Common myeloid progenitor, CD34-positive (primary cell): Measurements from ENCODE around the gene CENPV.
"Not testable (repeated sequence)": the region's sequence is repeated elsewhere in the genome, so short reads cannot be mapped to it uniquely, and the experiment has no call there.

Experiments
- CTCF ChIA-PET: fragments of 350-600 bp; sonication (Branson Sonifier 250); formaldehyde crosslinking; loops from one replicate; lab custom pipeline; 2021; ENCODE audit warnings: antibody characterized with exemption; lab: Charles Lee
- POLR2A ChIA-PET: fragments of 350-600 bp; sonication (Branson Sonifier 250); formaldehyde crosslinking; loops from one replicate; lab custom pipeline; 2021; ENCODE audit warnings: antibody characterized with exemption; lab: Charles Lee
- DNase-seq, 3 donors: peaks; one replicate each; pipeline versions ENCODE4 v3.0.0 to v3.0.0-alpha.2; 2013
- H3K27ac ChIP-seq, 2 experiments: 1 replicate in 1 of 2; 2 replicates in 1 of 2; pipeline ENCODE4 v1.7.0; 2013; ENCODE audit warnings: inconsistent platforms in 2 of 2, low read length in 2 of 2, mild to moderate bottlenecking in 2 of 2, low read depth in 1 of 2, moderate library complexity in 1 of 2; ENCODE audit not compliant: severe bottlenecking in 2 of 2, insufficient read depth in 1 of 2, poor library complexity in 1 of 2
- H3K27me3 ChIP-seq, 5 experiments: replicated peaks in 2 of 5; 1 replicate in 3 of 5; 2 replicates in 2 of 5; pipeline versions ENCODE4 v1.6.1 to v1.7.0; 2013; ENCODE audit warnings: low read length in 4 of 5, mild to moderate bottlenecking in 2 of 5, moderate library complexity in 2 of 5, inconsistent platforms in 1 of 5; ENCODE audit not compliant: insufficient read depth in 5 of 5, control insufficient read depth in 4 of 5
- H3K36me3 ChIP-seq, 4 experiments: 1 replicate in 2 of 4; 2 replicates in 2 of 4; pipeline versions ENCODE4 v1.6.1 to v1.7.0; 2013; ENCODE audit warnings: low read length in 3 of 4, control low read depth in 1 of 4, mild to moderate bottlenecking in 1 of 4; ENCODE audit not compliant: control insufficient read depth in 4 of 4, insufficient read depth in 4 of 4
- H3K4me1 ChIP-seq, 4 experiments: 1 replicate in 3 of 4; 2 replicates in 1 of 4; pipeline versions ENCODE4 v1.6.1 to v1.7.1; 2013; ENCODE audit warnings: low read length in 3 of 4, mild to moderate bottlenecking in 3 of 4, control low read depth in 1 of 4, inconsistent platforms in 1 of 4, moderate library complexity in 1 of 4; ENCODE audit not compliant: control insufficient read depth in 4 of 4, insufficient read depth in 4 of 4; ENCODE audit errors: control extremely low read depth in 1 of 4
- H3K4me3 ChIP-seq, 7 experiments: 1 replicate in 4 of 7; 2 replicates in 3 of 7; pipeline versions ENCODE4 v1.5.1 to v1.7.0; 2013; ENCODE audit warnings: mild to moderate bottlenecking in 7 of 7, low read length in 6 of 7, moderate library complexity in 6 of 7, inconsistent platforms in 2 of 7, low read depth in 2 of 7, control low read depth in 1 of 7; ENCODE audit not compliant: insufficient read depth in 4 of 7, control insufficient read depth in 1 of 7; ENCODE audit errors: extremely low read depth in 1 of 7
- H3K9me3 ChIP-seq, 5 experiments: 1 replicate in 4 of 5; 2 replicates in 1 of 5; pipeline versions ENCODE4 v1.6.1 to v1.7.1; 2013; ENCODE audit warnings: low read length in 4 of 5, mild to moderate bottlenecking in 2 of 5, inconsistent platforms in 1 of 5, low read depth in 1 of 5, moderate library complexity in 1 of 5; ENCODE audit not compliant: control insufficient read depth in 4 of 5, insufficient read depth in 2 of 5; ENCODE audit errors: control extremely low read depth in 1 of 5
- WGBS: methylation state at CpG from one replicate; pipeline ENCODE4 v1.1.5; 2013; ENCODE audit not compliant: insufficient coverage; 5-methylcytosine and 5-hydroxymethylcytosine counted together

The CENPV gene

DNA sequence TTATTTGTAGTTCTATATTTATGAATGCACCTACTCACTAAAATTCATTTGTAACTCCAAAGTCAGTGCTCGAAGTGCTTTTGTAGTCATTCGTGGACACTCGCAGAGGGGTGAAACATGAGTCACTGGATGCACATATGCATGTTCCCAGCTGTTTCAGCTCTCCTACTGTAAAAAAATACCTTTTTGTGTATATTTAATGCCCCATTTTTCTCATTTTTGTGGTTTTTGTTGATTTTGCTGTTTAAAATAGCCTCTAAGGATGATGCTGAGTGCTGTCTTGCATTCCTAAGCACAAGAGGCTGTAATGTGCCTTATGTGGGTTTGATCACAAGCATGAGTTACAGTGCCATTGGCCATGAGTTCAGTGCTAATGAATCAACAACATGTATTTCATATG lies 30.6 kb downstream of the CENPV start:
- Histone ChIP-seq H3K4me1 (no peaks in the 10 kb centered on the region), H3K36me3 (peaks cover 0 to 28% (median 13%) of the 10 kb centered on the region in 4 experiments), H3K4me3 (no peak overlapping the region), H3K27ac (no peak overlapping the region), H3K27me3 (no peaks in the 10 kb centered on the region), H3K9me3 (no peaks in the 10 kb centered on the region)
- WGBS: no CpG with 5 or more reads among the region's 3 CpGs
- no peak for DNase-seq
- CTCF ChIA-PET: interaction anchor here (0.9 kb wide), 1 partner anchor 30 kb away, joined by 3 read pairs; no protein-coding TSS in a partner anchor
- POLR2A ChIA-PET: no interaction called here

- H3K36me3 ChIP-seq: peaks cover 0 to 20% (median 6%) of the 10 kb centered on the region in 4 experiments
- POLR2A ChIA-PET: no interaction called here
- WGBS: 95% methylated on average over 2 of the region's 3 CpGs
Observed at GRCh38 chr17:16319969-16320368, 33.3 kb downstream of the CENPV start.

GRCh38 chr17:16314859-16315258 lies 38.4 kb downstream of the CENPV start:
- ChIA-PET CTCF (interaction anchor here (2.4 kb wide), 1 partner anchor 10 kb away, joined by 9 read pairs; no protein-coding TSS in a partner anchor), POLR2A (interaction anchor here (0.6 kb wide), 1 partner anchor 44 kb away, joined by 3 read pairs; no protein-coding TSS in a partner anchor)
- no peak for DNase-seq
- Histone ChIP-seq H3K9me3 (no peaks in the 10 kb centered on the region), H3K4me1 (no peaks in the 10 kb centered on the region), H3K27ac (no peak overlapping the region), H3K36me3 (peaks cover 0 to 30% (median 13%) of the 10 kb centered on the region in 4 experiments), H3K4me3 (no peak overlapping the region), H3K27me3 (no peaks in the 10 kb centered on the region)
- 95% methylated on average over 3 of the region's 3 CpGs for WGBS

More at GRCh38 chr17:16319969-16320368, 33.3 kb downstream of the CENPV start:
- Histone ChIP-seq H3K4me3 (no peak overlapping the region), H3K4me1 (no peaks in the 10 kb centered on the region), H3K9me3 (no peaks in the 10 kb centered on the region), H3K27me3 (no peaks in the 10 kb centered on the region), H3K27ac (no peak overlapping the region)
- no peak for DNase-seq
- CTCF ChIA-PET: interaction anchor here (1.7 kb wide), 1 partner anchor 9 kb away, joined by 3 read pairs; no protein-coding TSS in a partner anchor

DNA sequence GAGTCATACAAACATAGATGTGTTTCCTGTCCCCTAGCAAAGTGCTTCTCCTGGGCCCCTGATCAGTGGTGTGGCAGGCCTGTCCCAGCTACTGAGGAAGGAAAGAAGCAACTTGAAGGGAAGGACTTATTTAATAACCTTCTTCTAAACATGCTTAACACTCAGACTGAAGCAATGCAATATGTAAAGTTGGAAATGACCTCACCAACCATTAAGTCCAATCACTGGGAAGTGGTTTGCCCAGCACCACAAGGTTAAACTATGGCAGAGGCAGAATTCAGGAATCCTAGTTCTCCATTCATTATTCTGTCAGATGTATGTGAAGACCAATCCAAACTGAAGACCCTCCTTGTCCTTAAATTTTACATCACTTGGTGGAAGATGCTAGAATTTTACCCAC lies 39.1 kb downstream of the CENPV start:
- Histone ChIP-seq H3K9me3 (no peaks in the 10 kb centered on the region), H3K4me3 (no peak overlapping the region), H3K36me3 (peaks cover 0 to 30% (median 13%) of the 10 kb centered on the region in 4 experiments), H3K27ac (no peak overlapping the region), H3K27me3 (no peaks in the 10 kb centered on the region), H3K4me1 (no peaks in the 10 kb centered on the region)
- DNase-seq: no peak
- ChIA-PET CTCF (interaction anchor here (0.6 to 2.4 kb wide), 3 partner anchors 9 to 101 kb away, joined by 4 to 9 read pairs (median 7); no protein-coding TSS in a partner anchor), POLR2A (interaction anchor here (0.6 kb wide), 1 partner anchor 43 kb away, joined by 3 read pairs; no protein-coding TSS in a partner anchor)

GRCh38 chr17:16313139-16314090 lies 39.9 kb downstream of the CENPV start:
- WGBS: 97% methylated on average over 5 of the region's 7 CpGs
- POLR2A ChIA-PET: interaction anchor here (0.6 kb wide), 1 partner anchor 67 kb away, joined by 3 read pairs; the partner anchor contains the start of gene UBB
- no peak overlapping the region for H3K27ac ChIP-seq
- DNase-seq: no peak
- H3K4me1 ChIP-seq: no peaks in the 10 kb centered on the region
- peaks cover 0 to 31% (median 13%) of the 10 kb centered on the region in 4 experiments for H3K36me3 ChIP-seq
- CTCF ChIA-PET: interaction anchor here (0.6 to 1.8 kb wide), 3 partner anchors 9 to 100 kb away, joined by 4 to 7 read pairs (median 4); no protein-coding TSS in a partner anchor
- no peaks in the 10 kb centered on the region for H3K27me3 ChIP-seq
- H3K9me3 ChIP-seq: no peaks in the 10 kb centered on the region
- no peak overlapping the region for H3K4me3 ChIP-seq

DNA sequence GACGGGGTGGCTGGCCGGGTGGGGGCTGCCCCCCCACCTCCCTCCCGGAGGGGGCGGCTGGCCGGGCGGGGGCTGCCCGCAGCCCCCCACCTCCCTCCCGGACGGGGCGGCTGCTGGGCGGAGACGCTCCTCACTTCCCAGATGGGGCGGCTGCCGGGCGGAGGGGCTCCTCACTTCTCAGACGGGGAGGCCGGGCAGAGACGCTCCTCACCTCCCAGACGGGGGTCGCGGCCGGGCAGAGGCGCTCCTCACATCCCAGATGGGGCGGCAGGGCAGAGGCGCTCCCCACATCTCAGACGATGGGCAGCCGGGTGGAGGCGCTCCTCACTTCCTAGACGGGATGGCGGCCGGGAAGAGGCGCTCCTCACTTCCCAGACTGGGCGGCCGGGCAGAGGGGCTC lies 41.2 kb downstream of the CENPV start:
- H3K27me3 ChIP-seq, H3K9me3 ChIP-seq, H3K4me1 ChIP-seq, H3K4me3 ChIP-seq, DNase-seq, POLR2A ChIA-PET, H3K27ac ChIP-seq, CTCF ChIA-PET: not testable (repeated sequence)
- WGBS: 99% methylated on average over 13 of the region's 34 CpGs
- H3K36me3 ChIP-seq: peaks cover 0 to 30% (median 14%) of the 10 kb centered on the region in 4 experiments
